ENCODE measurements around the gene AGMO. TPM values are rescaled to one million over a fixed set of nuclear protein-coding genes. Genes with fewer than 3 reads are reported as not detected.

AGMO gene
- total RNA-seq, 1 experiment from 2014 or later, result not detected

DNA sequence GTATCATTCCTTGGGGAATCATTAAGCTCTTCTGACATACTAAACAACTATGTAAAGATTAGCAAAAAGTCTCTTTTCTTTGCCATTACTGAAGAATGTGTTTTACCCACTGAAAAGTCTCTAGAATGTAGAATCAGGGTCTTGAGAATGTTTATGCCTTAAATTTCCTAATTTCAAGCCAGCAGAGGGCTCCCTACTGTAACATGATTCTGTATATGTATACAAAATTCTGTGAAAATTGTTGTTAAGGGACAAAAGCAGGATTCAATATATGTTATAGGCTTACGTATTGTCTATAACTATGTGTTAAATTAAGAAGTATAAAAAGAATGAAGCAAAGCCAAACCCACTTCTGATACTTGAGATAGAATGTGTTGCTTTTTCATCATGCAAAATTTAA, 362.3 kb downstream of the AGMO start:
- Histone ChIP-seq H3K4me3 (replicated peaks in 1 of 2; ENCODE audit: low read depth in 1 of 2, low read length in 2 of 2) (no peak overlapping the region), H3K9me2 (ENCODE audit: insufficient read depth) (no peaks in the 10 kb centered on the region), H3K36me3 (ENCODE audit: control insufficient read depth in 1 of 2, insufficient read depth in 2 of 2, low read length in 2 of 2) (no peaks in the 10 kb centered on the region), H2AFZ (ENCODE audit: low read depth, low read length, poor library complexity, severe bottlenecking) (peak overlapping the region; percentile 47), H3K79me2 (ENCODE audit: insufficient read depth, low read length) (no peaks in the 10 kb centered on the region), H3K4me1 (ENCODE audit: control insufficient read depth in 1 of 2, insufficient read depth in 2 of 2, low read length in 2 of 2) (peaks cover 6 to 16% of the 10 kb centered on the region in 2 experiments), H3K27ac (ENCODE audit: low read depth, low read length) (no peak overlapping the region), H3K4me2 (ENCODE audit: low read length) (no peak overlapping the region), H4K20me1 (ENCODE audit: insufficient read depth) (no peaks in the 10 kb centered on the region), H3K27me3 (ENCODE audit: insufficient read depth, low read length) (no peaks in the 10 kb centered on the region), H3K9me3 (ENCODE audit: control insufficient read depth in 1 of 2, insufficient read depth in 1 of 2, low read depth in 1 of 2, low read length in 2 of 2) (no peaks in the 10 kb centered on the region), H3K9ac (ENCODE audit: low read length) (no peak overlapping the region)
- no peak for ATAC-seq
- ChIA-PET POLR2A (no interaction called here), RAD21 (ENCODE audit: low non-redundant PET in 1 of 2, low total read pairs in 2 of 2, uncharacterized antibody in 2 of 2, unreplicated experiment in 2 of 2) (no interaction called here), CTCF (interaction anchor here (1.7 kb wide), 1 partner anchor 522 kb away, joined by 7 read pairs; no protein-coding TSS in a partner anchor)
- intact Hi-C loops (cut with micrococcal nuclease), result loop anchor here (10.0 kb wide), 1 partner anchor 525 kb away; no protein-coding TSS in a partner anchor
- TF ChIP-seq YY1 (IDR thresholded peaks at IDR 0.05; ENCODE audit: extremely low read depth, insufficient replicate concordance, low read depth, low read length) (no peak), ELF1 (IDR thresholded peaks at IDR 0.05; ENCODE audit: borderline replicate concordance, low read depth) (no peak), TCF7L2 (IDR thresholded peaks at IDR 0.05; ENCODE audit: borderline replicate concordance, extremely low read depth, insufficient read depth, insufficient read length) (no peak), SRF (IDR thresholded peaks at IDR 0.05; ENCODE audit: low read depth) (no peak), RAD21 (IDR thresholded peaks at IDR 0.05; ENCODE audit: low read depth) (peak; percentile 36), SIN3A (IDR thresholded peaks at IDR 0.05; ENCODE audit: low read depth) (no peak), CEBPB (IDR thresholded peaks at IDR 0.05; ENCODE audit: low read depth) (no peak)
- TF ChIP-seq, protein P1, sequence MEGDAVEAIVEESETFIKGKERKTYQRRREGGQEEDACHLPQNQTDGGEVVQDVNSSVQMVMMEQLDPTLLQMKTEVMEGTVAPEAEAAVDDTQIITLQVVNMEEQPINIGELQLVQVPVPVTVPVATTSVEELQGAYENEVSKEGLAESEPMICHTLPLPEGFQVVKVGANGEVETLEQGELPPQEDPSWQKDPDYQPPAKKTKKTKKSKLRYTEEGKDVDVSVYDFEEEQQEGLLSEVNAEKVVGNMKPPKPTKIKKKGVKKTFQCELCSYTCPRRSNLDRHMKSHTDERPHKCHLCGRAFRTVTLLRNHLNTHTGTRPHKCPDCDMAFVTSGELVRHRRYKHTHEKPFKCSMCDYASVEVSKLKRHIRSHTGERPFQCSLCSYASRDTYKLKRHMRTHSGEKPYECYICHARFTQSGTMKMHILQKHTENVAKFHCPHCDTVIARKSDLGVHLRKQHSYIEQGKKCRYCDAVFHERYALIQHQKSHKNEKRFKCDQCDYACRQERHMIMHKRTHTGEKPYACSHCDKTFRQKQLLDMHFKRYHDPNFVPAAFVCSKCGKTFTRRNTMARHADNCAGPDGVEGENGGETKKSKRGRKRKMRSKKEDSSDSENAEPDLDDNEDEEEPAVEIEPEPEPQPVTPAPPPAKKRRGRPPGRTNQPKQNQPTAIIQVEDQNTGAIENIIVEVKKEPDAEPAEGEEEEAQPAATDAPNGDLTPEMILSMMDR (IDR thresholded peaks at IDR 0.05 in 2 of 3, conservative IDR thresholded peaks at IDR 0.05 in 1 of 3; ENCODE audit: borderline replicate concordance in 1 of 3, insufficient read depth in 1 of 3, low read depth in 2 of 3, low read length in 2 of 3), result peak; percentile 22 to 58 (median 41); a peak in 5 of 6 replicates
- TF ChIP-seq, protein P2, sequence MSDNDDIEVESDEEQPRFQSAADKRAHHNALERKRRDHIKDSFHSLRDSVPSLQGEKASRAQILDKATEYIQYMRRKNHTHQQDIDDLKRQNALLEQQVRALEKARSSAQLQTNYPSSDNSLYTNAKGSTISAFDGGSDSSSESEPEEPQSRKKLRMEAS (IDR thresholded peaks at IDR 0.05), result no peak
- TF ChIP-seq, protein P3, sequence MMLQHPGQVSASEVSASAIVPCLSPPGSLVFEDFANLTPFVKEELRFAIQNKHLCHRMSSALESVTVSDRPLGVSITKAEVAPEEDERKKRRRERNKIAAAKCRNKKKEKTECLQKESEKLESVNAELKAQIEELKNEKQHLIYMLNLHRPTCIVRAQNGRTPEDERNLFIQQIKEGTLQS (IDR thresholded peaks at IDR 0.05), result no peak
- no TSS peak for BruUV-seq (replicated peaks)
- DNase-seq (ENCODE audit: low read depth, low spot score), result no peak
